ENCODE results near the gene PAMR1. TPM values are rescaled to one million over a fixed set of nuclear protein-coding genes. Genes with fewer than 3 reads are reported as not detected.

Gene PAMR1
- total RNA-seq, 2 donors from 2014 or later = 0.99 to 3.6 TPM

DNA sequence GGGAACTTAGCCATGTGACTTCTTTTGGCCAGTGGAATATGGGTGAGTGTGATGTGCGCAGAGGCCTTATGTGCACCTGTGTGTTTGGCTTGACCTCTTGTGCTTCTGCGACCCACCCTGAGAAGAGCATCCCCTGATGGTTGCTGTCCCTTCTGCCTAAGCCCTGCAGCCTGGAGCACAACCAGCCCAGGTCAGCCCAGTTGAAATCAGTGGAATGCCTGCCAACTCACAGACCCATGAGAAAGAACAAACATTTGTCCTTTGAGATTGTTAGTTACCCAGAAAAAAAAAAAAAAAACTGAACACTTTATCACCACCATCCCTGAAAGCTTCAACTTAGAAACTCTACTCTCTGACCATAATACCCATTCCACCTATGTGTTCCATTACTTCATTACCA, 38.5 kb downstream of the PAMR1 start:
- ATAC-seq (no peak), DNase-seq (peak; percentile 21 to 59 (median 49))
- no peaks in the 10 kb centered on the region for H3K9me3 ChIP-seq
- H3K4me3 ChIP-seq = no peak overlapping the region
- intact Hi-C loops (cut with DNase I) = no loop called here
- peaks cover 22% of the 10 kb centered on the region for H3K4me1 ChIP-seq
- H3K27ac ChIP-seq = no peak overlapping the region
- H3K27me3 ChIP-seq = no peaks in the 10 kb centered on the region
- WGBS, 2 donors = 45 to 57% methylated on average over 2 of the region's 2 CpGs
- TF ChIP-seq, protein P1, sequence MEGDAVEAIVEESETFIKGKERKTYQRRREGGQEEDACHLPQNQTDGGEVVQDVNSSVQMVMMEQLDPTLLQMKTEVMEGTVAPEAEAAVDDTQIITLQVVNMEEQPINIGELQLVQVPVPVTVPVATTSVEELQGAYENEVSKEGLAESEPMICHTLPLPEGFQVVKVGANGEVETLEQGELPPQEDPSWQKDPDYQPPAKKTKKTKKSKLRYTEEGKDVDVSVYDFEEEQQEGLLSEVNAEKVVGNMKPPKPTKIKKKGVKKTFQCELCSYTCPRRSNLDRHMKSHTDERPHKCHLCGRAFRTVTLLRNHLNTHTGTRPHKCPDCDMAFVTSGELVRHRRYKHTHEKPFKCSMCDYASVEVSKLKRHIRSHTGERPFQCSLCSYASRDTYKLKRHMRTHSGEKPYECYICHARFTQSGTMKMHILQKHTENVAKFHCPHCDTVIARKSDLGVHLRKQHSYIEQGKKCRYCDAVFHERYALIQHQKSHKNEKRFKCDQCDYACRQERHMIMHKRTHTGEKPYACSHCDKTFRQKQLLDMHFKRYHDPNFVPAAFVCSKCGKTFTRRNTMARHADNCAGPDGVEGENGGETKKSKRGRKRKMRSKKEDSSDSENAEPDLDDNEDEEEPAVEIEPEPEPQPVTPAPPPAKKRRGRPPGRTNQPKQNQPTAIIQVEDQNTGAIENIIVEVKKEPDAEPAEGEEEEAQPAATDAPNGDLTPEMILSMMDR (IDR thresholded peaks at IDR 0.05) = no peak
- no peak for TF ChIP-seq POLR2A (IDR thresholded peaks at IDR 0.05)
- H3K36me3 ChIP-seq (replicated peaks in 1 of 2; ENCODE audit: insufficient read depth in 1 of 2, low read depth in 2 of 2) = no peaks in the 10 kb centered on the region

DNA sequence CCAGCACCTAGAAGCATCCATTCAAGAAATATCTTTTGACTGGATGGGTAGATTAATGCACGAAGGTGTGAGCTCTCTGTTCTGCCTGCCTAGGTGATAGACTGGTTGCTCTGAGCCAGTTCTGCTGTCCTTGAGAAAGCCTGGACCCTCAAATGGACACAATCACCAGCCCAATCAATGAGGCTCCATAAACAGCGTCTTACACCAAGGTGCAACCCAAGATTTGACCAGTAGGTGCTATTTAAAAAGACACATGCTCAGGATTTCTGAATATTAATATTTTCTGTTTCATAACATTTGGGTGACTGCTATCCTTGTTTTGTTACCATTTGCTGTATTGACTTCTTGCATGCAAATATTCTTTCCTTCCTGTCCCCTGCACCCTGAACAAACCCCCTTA, 39.0 kb downstream of the PAMR1 start:
- 25 to 49% methylated on average over 2 of the region's 2 CpGs for WGBS, 2 donors

DNA sequence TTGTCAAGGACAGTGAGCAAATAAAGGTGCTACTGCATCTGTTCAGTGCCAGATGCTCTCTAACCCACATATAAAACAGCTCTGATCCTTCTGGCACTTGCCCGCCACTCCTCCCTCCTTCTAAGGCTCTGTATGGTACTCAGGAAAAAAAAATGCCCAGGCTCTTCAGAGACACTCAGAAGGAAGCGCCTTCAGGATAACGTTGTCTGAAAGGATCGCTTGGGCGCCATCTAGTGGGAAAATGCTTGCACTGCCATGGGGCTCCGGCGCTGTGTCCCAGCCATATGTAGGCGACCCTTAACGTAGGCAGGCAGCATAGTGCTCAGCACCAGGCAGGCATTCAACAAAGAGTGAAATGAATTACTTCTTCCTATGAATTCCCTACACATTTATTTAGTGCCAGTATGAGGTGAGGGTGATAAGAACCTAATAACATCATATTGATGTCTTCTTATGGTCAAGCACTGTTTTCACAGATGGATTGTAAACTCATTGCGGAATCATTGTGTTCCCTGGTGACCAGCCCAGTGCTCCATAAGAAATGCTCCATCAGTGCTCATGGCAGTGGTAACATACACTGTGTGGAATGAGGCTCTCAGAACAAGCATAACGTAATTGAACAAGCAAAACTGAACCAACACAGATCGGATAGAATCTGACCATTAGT, 39.6 kb downstream of the PAMR1 start:
- Histone ChIP-seq H3K9me3 (no peaks in the 10 kb centered on the region), H3K27me3 (no peaks in the 10 kb centered on the region), H3K27ac (no peak overlapping the region), H3K36me3 (replicated peaks in 1 of 2; ENCODE audit: insufficient read depth in 1 of 2, low read depth in 2 of 2) (no peaks in the 10 kb centered on the region), H3K4me3 (no peak overlapping the region), H3K4me1 (peaks cover 22% of the 10 kb centered on the region)
- ATAC-seq (peak; percentile 83), DNase-seq (peak; percentile 68 to 82 (median 73))
- WGBS, 2 donors = 13 to 15% methylated on average over 11 to 12 of the region's 12 CpGs
- TF ChIP-seq POLR2A (IDR thresholded peaks at IDR 0.05) = no peak
- TF ChIP-seq, protein P1 (IDR thresholded peaks at IDR 0.05) = peak; percentile 70 to 89 (median 78)
- intact Hi-C loops (cut with DNase I) = no loop called here

More for the DNA sequence above, 39.0 kb downstream of the PAMR1 start:
- Histone ChIP-seq H3K27ac (no peak overlapping the region), H3K27me3 (no peaks in the 10 kb centered on the region), H3K4me1 (peaks cover 22% of the 10 kb centered on the region), H3K4me3 (no peak overlapping the region), H3K9me3 (no peaks in the 10 kb centered on the region), H3K36me3 (replicated peaks in 1 of 2; ENCODE audit: insufficient read depth in 1 of 2, low read depth in 2 of 2) (no peaks in the 10 kb centered on the region)
- TF ChIP-seq, protein P1 (IDR thresholded peaks at IDR 0.05) = no peak
- TF ChIP-seq POLR2A (IDR thresholded peaks at IDR 0.05) = no peak
- intact Hi-C loops (cut with DNase I) = no loop called here
- ATAC-seq (no peak), DNase-seq (no peak)

DNA sequence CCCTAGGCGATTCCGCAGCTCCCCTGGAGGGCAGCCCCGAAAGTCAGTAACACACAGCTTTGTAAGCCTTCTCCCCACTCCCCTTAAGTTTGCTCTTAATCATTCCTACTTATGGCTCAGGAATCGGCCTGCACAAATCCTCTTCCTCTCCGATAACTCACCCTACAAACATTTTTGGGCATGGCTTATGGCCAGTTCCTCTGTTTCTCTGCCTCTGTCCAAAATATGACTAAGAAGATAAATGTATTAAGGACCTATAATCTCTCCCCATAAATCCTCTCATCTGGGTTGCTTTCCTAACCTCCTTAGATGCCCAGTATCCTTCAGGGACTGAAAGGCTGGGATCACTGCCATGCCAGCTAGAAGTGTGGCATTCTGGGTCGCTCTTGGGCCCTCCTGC, 41.0 kb downstream of the PAMR1 start:
- H3K27me3 ChIP-seq = no peaks in the 10 kb centered on the region
- TF ChIP-seq, protein P1 (IDR thresholded peaks at IDR 0.05) = no peak
- no peak for TF ChIP-seq POLR2A (IDR thresholded peaks at IDR 0.05)
- H3K4me1 ChIP-seq = peaks cover 22% of the 10 kb centered on the region
- H3K9me3 ChIP-seq = no peaks in the 10 kb centered on the region
- no peak overlapping the region for H3K4me3 ChIP-seq
- intact Hi-C loops (cut with DNase I) = no loop called here
- no peak overlapping the region for H3K27ac ChIP-seq
- no peaks in the 10 kb centered on the region for H3K36me3 ChIP-seq (replicated peaks in 1 of 2; ENCODE audit: insufficient read depth in 1 of 2, low read depth in 2 of 2)
- ATAC-seq (no peak), DNase-seq (no peak)
- WGBS, 2 donors = 89 to 91% methylated on average over 6 of the region's 6 CpGs
